Brain microvascular endothelial cell (primary cell): ENCODE results near the gene SOHLH1.

ENCODE experiments used
- DNase-seq: peaks from one replicate; pipeline ENCODE4 v3.0.0-alpha.2; 2020
- H3K27ac ChIP-seq: fragments of 250-450 bp; sonication (Bioruptor Pico); 2 replicates; pipeline ENCODE4 v1.5.1; 2020; ENCODE audit warnings: mild to moderate bottlenecking, moderate library complexity
- H3K27me3 ChIP-seq: fragments of 250-450 bp; sonication (Bioruptor Pico); replicated peaks from 2 replicates; pipeline ENCODE4 v1.5.1; 2020; ENCODE audit warnings: mild to moderate bottlenecking
- H3K36me3 ChIP-seq: fragments of 250-450 bp; sonication (Bioruptor Pico); replicated peaks from 2 replicates; pipeline ENCODE4 v1.5.1; 2020; ENCODE audit warnings: mild to moderate bottlenecking
- H3K4me3 ChIP-seq: 2 replicates; pipeline ENCODE4 v1.5.1; 2011; ENCODE audit warnings: low read depth, mild to moderate bottlenecking, control low read depth, low read length, moderate library complexity
- in situ Hi-C: cut with HindIII; loops from 2 replicates; pipeline ENCODE4 v1.10.0; 2017; ENCODE audit warnings: low sequenced_read_pairs, low pct_ligation_motif_present
- TF ChIP-seq, protein P1 (sequence below): IDR thresholded peaks from 2 replicates; pipeline ENCODE4 v1.5.1; 2011; ENCODE audit warnings: low read depth, mild to moderate bottlenecking, moderate library complexity, low read length, control low read depth, inconsistent platforms; ENCODE audit errors: missing control alignments

Gene SOHLH1

DNA sequence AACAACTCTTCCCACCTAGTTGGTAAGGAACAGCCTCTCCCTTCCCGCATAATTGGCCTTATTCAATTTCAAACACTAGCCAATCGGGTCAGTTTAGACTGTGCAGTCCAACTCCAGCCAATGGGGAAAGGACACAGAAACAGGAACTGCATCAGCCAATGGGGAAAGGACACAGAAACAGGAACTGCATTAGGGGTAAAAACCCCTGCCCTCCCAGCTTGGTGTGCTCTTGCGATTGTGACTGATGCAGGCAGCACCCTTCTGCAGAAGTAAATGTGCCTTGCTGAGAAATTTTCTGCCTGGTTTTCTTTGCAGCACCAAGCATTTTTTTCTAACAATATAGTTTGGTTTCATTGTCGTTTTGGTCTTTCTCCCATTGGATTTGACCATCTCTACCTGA lies 51.4 kb downstream of the SOHLH1 start:
- DNase-seq: no peak
- TF ChIP-seq, protein P1, sequence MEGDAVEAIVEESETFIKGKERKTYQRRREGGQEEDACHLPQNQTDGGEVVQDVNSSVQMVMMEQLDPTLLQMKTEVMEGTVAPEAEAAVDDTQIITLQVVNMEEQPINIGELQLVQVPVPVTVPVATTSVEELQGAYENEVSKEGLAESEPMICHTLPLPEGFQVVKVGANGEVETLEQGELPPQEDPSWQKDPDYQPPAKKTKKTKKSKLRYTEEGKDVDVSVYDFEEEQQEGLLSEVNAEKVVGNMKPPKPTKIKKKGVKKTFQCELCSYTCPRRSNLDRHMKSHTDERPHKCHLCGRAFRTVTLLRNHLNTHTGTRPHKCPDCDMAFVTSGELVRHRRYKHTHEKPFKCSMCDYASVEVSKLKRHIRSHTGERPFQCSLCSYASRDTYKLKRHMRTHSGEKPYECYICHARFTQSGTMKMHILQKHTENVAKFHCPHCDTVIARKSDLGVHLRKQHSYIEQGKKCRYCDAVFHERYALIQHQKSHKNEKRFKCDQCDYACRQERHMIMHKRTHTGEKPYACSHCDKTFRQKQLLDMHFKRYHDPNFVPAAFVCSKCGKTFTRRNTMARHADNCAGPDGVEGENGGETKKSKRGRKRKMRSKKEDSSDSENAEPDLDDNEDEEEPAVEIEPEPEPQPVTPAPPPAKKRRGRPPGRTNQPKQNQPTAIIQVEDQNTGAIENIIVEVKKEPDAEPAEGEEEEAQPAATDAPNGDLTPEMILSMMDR: no peak
- in situ Hi-C loops: no loop called here

DNA sequence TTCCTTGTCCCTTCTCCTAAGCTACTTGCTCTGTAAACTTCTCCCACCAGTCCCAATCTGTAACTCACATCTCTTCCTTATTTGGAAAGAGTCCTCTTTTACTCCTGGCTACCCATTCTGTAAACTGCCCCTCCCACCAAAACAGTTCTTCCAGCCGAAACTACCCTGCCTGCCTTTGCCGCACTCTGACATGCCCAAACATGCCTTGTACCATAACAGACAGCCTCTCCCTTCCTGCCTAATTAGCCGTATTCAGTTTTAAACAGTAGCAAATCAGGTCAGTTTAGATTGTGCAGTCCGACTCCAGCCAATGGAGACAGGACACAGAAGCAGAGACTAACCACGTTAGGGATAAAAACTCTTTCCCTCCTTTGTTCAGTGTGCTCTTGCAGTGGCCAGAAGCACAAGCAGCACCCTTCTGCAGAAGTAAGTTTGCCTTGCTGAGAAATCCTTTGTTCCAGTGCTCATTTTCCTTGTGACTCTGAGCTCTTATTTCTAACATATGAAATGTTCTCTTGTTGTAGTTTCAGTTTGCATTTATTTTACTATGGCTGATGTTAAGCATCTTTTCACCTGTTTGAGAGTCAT lies 54.6 kb downstream of the SOHLH1 start:
- H3K36me3 ChIP-seq: no peaks in the 10 kb centered on the region
- TF ChIP-seq, protein P1: no peak
- no peak overlapping the region for H3K4me3 ChIP-seq
- no peak overlapping the region for H3K27ac ChIP-seq
- in situ Hi-C loops: no loop called here
- DNase-seq: no peak
- no peaks in the 10 kb centered on the region for H3K27me3 ChIP-seq

More for the DNA sequence above, 51.4 kb downstream of the SOHLH1 start:
- H3K27me3 ChIP-seq: no peaks in the 10 kb centered on the region
- no peaks in the 10 kb centered on the region for H3K36me3 ChIP-seq
- no peak overlapping the region for H3K27ac ChIP-seq
- H3K4me3 ChIP-seq: no peak overlapping the region
